ENCODE data around the gene CACNA1C.

- TF ChIP-seq CTCF (IDR thresholded peaks at IDR 0.05; ENCODE audit: borderline replicate concordance, extremely low read depth, low read length, poor library complexity, severe bottlenecking), result no peak
- TF ChIP-seq EZH2 (IDR thresholded peaks at IDR 0.05; ENCODE audit: borderline replicate concordance, low read depth, low read length, severe bottlenecking), result no peak
Measured at GRCh38 chr12:2240390-2240789, 187.6 kb downstream of the CACNA1C start.

Data from DND-41 (cell line).